Fibroblast of skin of back (primary cell): ENCODE measurements around the gene UBE2M.

Experiments used
- DNase-seq: peaks from one replicate; pipeline ENCODE4 v3.0.0-alpha.2; 2013

UBE2M gene

DNA sequence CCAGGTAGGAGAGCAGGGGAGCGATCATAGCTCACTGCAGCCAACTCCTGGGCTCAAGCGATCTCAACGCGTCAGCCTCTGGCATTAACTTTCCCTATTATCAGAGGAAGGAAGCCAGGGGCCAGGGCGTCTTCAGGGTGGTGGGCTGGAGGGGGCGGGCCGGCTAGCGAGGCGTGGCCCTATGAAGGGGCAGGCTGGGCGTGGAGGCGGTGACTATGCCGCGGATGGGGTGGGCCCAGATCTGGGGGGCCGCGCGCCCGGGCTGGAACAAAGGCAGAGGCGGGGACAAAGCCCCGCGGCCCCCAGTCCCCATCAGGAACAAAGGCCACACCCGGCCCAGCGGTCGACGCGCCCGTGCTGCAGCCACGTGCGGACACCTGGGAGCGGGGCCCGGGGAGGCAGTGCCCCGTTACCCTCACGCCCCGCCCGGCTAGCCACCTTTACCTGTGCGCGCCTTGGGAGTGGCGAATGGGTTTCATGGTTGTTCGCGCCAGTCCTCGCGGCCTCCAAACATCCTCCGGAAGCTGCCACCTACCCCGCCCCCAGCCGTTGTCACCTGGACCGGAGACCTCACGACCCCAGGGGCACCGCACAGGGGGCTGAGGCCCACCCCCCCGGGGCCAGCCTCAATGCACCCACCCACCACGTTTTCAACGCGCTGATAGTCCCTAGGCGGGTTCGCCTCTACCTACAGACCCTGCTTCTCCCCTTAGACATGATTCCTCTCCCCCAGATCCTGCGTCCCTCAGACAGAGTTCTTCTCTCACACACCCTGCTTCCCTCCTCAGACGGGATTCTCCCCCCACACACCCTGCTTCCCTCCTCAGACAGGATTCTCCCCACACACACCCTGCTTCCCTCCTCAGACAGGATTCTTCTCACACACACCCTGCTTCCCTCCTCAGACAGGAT, 19.9 kb downstream of the UBE2M start:
- no peak for DNase-seq

DNA sequence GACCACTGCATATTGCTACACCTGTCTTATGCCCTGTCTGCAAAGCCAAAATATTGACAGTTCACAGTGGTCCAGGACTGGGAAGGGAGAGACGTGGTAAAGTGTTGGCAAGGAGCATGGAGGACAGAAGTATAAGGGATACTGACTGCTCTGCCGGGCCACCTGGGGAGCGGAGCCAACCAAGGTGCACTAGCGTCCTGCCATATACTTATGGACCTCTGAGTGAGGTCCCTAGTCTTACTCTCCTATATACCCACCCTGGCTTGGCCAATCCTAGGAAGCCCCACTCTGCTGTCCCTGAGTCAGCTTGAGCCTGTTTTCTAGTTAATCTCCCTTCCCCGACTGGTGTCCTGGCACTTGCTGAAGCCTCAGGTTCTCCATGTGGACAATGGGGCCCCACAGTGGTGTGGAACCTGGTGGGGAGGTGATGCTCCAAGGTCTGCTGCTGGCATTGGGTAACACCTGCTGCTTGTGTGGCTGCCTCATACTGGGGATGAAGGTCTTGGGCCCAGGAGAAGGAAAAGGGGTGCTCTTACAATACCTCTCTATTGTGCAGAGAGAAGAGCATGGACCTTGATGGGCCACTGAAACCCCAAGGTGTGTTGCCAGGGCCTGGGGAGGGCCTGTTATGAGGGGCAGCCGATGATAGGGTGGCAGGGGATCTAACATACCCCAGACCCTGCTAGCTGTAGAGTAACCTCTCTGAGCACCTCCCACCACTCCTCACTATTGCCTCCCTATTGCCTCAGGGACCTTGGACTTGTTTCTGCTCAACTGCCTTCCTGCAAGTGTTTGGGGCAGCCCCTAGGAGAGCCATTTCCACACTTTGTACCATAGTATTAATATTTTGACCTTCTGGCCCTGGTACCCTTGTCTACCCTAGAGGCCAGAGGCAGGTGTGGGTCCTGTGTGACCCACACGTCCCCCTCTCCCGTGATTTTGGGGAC, 21.3 kb downstream of the UBE2M start:
- no peak for DNase-seq

DNA sequence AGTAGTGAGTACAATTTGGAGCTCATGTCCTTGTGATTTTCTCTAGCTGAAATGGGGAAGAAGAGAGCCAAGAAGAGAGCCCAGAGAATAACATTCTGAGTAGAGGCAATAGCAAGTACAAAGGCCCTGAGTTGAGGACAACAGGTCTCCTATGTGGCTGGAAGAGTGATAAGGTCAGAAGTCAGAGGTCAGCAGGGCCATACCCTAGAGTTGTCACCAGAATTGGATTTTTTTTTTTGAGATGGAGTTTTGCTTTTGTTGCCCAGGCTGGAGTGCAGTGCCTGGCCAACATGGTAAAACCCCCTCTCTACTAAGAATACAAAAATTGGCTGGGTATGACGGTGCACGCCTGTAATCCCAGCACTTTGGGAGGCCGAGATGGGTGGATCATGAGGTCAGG, 22.6 kb downstream of the UBE2M start:
- no peak for DNase-seq

DNA sequence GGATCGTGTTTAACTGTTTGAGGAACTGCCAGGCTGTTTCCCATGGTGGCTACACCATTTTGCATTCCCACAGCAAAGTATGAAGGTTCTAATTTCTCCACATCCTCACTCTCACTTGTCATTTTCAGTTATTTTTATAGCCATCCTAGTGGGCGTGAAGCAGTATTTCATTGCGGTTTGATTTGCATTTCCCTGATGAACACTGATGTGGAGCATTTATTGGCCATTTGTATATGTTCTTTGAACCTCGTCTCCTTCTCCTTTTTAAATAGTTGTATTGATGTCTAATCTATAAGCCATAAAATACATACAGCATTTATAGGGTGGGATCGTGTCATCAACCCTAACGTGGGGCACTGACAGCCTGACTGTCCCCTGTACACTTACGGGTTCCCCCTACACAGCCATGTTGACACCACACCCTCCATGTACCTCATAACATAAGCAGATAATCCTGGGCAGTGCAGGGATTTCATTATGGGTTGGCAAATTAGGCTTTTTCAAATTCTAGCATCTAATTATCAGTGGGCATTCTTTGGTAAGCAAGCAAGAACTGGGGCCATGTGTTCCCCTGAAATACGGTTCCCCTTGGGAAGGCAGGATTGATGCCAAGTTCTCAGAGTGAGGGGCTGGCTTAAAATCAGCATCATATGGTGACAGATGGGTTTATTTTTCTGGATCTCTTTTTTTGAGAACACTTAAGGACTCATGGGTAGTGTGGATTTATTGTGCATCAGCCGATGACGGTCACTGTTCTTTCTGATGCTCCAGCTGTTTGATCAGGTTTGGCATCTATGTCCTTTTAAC, 27.2 kb downstream of the UBE2M start:
- DNase-seq: no peak

DNA sequence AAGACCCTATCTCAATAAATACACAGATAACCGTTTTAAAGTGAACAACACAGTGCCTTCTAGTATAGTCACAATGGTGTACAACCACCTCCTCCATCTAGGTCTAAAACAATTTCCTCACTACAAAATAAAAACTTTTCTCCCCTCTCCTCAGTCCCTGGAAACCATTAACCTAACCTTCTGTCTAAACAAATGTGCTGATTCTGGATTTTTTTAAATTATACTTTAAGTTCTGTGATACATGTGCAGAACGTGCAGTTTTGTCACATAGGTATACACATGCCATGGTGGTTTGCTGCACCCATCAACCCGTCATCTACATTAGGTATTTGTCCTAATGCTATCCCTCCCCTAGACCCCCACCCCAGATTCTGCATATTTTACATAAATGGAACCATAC, 29.0 kb downstream of the UBE2M start:
- no peak for DNase-seq

DNA sequence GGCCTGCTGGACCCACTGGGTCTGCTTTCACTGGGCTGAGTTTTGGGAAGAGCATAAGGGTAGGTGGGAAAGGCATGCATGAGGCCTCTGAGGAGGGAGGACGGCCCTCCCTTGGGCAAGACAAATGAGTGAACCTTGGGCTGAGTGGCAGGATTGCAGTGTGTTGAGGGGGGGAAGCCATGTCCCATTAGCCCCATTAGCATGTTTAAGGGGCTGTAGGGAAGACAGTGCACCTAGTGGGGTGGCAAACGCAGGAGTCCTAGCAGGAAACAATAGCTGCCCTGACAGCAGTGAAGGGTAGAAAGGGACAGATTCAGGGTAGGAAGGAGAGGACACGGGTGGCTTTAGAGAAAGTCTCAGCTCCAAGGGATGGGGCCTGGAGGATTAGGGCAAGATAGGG, 35.7 kb downstream of the UBE2M start:
- no peak for DNase-seq

DNA sequence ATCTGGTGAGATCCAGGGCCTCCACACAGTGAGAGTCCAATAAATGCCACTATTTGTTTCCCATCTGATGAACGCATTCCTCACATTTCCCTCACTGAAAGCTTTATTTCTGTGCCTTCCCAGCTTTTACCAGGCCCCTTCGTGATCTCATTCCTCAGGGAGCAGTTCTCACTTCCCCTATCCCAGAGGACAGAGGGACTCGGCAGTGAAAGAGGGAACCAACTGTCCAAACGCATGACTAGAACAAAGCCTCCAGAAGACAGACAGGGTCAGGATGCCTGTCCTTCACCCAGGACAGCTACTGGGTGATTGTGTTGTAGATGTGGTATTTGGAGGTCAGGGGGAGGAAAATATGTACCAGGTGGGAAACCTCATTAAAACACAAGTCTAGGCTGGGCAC, 36.8 kb downstream of the UBE2M start:
- DNase-seq: no peak

DNA sequence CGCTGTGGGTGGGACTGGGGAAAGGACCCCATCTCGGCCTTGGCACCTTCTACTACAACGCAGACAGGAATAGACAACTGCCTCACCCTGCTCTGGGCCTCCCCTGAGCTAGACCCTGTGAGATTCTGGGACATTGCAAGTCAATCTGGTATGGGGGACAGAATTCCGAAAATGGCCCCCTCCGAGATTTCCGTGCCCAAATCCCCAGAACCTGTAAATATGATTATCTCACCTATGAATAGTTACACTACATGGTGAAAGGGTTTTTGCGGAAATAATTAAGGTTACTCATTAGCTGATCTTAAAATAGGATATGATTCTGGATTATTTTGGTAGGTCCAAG, 38.2 kb downstream of the UBE2M start:
- DNase-seq: no peak

DNA sequence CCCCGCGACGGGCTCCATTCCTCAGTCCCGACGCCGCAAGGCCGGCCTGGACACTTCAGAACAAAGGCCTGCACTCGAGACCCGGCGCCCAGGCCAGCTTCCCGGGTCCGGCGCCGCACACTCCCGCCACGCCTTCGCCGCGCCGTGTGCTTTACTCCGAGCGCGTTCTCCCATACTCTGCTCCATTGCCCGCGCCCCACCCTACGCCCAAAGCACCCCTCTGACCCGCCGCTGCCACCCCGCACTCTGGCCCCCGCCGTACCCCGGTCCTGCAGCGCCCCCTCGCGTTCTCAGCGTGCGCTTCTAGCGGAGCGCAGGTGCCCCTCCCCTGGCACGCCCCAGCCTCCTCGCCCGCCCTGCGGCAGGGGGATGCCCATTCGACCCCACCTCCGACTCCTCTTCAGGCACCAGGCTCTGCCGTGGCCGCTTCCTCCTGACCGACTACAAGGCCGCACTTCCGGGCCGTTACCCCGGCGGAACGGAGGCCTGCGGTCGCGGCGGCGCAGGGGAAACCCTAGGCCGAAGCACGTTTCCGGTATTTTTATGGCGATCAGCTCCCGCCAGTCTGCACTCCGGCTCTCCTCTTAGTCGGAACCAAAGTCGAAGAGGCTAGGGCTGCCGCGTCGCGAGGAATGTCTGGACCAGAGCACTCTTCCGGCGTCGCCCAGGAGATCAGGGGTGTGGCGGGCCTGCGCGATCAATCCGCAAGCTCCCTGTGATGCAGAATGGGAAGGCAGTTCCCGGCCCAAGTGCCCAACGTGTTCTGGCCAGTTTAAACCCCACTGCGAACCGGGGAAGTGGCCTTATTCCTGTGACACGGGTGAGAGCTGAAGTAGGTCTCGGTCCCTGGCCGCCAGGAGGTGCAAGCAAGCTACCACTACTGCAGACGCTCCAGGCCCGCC, 38.8 kb downstream of the UBE2M start, which contains the start of gene ZBTB45:
Gene ZBTB45, minus strand, starts transcription at position 456 of the 902 bp plus-strand sequence. CDS start 2,137 bp downstream, outside the sequence.
- DNase-seq: peak; percentile 97

DNA sequence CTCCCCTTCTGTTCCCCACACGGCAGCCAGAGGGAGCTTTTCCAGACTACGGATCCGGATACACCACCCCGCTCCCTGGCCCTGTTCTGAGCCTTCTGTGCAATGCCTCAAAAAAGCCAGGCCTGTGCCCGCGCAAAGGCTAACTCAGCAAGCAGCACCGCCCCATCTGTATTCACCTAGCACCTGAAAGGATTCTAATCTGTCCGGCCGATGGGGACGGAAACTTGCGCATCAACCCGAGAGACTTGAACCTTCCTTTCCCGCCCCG, 39.4 kb downstream of the UBE2M start:
- peak; percentile 80 for DNase-seq

DNA sequence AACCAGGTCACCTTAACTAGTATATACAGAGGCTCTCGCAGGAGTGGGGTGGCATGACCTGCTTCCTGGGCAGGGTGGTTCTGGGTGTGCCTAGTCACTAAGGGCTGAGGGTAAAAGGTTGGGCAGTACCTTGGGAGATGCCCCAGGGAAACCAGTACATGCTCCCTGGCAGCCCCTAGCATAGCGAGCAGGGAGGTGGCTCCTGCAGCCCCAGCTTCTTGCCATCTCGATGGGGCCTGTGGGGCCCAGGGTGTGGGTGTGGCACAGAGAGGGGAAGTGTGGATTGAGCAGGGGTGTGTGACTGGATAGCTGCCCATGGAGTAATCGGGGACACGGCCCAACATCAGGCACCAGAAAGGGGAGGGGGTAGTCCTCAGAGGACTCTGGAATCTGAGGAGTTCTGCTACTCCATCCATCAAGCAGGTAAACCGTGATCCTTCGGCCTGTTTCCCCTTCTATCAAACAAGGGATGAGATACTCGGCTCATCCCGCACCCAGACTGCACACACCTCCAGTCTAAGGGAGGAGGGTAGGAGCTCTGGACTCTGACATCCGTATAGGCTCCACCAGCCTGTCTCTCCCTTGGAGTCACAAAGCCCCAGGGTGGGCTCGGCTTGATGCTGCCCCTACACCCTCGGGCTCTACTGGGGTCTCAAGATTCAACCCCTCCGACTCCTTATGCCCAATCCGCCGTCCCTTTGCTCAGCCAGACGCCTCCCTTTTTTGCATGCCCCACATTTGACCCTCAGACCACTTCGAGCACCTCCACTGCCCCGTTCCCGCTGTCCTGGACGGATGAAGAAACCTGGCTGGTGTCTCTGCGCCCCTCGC, 39.9 kb downstream of the UBE2M start:
- no peak for DNase-seq

DNA sequence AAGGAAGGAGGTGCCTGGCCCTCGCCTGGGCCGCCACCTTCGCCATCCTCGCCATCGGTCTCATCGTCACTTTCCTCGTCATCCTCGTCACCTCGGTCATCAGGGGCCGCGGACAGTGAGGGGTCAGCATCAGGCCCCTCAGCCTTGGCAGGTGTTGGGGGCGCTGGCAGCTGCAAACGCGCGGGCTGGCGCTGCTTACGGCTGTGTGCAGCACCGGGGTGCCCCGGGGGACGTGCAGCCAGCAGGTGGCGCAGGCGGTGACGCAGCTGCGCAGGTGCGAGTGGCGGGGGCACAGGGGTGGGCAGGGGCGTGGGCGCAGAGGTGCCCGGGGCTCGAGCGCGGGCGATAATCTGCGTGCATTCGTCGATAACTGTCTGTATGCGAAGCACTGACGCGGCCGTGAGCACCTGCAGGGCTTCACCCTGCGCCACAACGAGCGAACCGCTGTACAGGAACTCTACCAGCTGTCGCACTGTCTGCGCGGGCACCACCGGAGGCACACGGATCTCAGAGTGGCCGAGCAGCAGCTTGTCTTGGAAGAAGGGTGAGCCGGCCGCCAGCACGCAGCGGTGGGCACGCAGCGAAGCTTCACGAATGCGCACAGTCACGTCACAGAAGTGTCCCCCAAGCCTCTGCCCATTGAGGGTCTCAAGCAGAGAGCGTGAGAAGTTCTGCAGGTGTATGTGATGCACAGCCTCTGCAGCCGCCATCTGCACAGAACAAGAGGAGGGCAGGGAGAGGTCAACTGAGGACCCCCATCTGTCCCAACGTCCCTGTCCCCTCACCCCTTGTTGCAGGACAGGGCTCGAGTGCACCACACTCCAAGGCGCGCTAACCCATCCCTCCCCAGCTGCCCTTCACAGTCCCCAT, 41.2 kb downstream of the UBE2M start:
- DNase-seq: no peak

DNA sequence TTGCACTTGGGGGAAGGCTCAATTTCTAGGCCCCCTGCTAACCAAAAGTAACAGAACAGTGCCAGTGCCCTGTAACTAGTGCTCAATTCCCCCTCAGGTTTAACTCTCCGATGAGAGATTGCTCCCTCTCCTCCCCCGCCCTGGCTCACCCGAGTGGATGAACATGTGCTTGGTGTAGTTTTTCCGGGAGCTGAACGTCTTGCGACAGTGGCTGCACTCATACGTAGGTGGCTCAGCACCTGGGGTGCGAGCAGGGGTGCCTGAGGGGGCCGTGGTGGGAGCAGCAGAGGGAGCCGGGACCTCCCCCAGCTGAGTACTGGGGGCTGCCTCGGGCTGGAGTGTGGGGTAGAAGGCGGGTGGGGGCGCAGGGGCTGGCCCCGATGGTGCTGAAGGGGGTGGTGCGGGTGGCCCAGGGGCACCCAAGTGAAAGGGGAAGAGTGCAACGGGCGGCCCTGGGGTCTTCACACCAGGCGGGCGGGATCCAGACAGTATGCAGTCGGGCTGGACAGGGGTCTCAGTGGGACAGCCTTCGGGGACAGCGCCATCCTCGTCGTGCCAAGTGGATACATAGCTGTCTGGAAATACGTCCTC, 42.1 kb downstream of the UBE2M start:
- no peak for DNase-seq

DNA sequence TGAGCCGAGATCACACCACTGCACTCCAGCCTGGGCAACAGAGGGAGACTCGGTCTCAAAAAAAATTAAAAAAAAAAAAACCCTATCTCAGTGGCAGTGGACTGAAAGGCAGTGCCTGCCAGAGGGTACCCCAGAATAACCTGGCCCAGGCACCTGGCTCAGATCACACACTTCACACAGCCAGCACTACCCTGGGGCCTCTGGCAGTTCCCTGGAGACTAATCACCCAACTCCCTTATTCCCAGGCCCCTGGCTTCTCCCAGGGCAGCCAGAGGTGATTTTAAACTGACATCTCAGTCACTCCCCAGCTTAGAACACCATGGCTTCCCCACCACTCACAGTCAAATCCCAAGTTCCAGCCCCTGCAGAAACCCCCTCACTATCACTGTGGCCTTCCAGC, 43.2 kb downstream of the UBE2M start:
- no peak for DNase-seq

DNA sequence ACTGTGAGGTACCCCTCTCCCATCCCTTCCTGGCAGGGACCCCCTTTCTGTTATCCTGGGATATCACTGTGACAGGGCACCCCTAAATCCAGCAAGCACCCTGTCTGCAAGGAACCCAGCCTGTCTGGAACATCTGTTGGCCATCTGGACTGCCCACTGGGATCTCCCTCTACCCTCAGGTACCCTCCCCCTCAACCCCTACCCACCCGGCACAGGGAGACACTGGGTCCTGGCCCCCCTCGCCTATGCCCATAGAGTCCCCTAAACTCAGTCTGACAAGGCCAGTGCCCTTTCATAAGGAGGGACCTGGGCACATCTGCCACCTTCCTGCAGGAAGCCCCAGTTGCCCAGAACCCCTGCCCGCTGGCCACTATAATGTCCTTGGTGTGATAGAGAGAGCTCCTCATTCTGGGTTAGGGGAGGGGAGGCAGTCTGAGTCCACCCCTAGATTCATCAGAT, 43.8 kb downstream of the UBE2M start:
- no peak for DNase-seq

DNA sequence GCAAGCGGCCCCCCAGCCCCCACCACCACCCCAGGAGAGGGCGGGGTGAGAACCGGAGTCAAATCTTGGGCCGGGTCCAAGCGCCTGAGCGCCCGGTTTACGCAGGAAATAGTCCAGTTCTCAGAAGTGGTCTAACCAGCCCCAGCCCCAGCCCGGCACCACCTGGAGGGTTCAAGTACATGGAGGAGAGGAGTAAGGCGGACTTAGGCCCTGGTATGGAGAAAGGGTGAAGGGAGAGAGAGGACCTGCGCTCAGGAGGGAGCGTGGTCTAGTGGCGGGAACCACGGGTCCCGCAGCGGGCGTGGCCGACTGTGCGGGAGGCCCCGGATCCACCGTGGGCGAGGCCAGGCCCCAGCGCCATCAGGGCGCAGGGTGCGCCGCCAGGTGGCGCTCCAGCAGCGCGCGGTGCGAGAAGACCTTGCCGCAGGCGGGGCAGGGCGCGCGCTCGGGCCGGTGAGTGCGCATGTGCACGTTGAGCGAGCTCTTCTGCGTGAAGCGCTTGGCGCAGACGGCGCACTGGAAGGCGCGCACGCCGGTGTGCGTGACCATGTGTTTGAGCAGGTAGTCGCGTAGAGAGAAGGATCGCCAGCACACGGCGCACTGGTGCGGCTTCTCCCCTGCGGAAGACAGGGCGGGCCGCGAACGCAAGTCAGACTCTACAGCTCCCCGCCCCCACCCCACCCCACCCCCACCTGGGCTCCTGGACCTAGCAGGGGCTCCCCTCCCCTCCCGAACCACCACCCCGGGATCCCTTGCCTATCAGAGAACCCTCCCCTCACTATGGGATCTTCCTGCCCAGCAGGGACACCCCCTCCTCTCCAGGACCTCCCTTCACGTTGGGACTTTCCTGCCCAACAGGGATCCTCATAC, 44.5 kb downstream of the UBE2M start:
- peak; percentile 81 for DNase-seq

DNA sequence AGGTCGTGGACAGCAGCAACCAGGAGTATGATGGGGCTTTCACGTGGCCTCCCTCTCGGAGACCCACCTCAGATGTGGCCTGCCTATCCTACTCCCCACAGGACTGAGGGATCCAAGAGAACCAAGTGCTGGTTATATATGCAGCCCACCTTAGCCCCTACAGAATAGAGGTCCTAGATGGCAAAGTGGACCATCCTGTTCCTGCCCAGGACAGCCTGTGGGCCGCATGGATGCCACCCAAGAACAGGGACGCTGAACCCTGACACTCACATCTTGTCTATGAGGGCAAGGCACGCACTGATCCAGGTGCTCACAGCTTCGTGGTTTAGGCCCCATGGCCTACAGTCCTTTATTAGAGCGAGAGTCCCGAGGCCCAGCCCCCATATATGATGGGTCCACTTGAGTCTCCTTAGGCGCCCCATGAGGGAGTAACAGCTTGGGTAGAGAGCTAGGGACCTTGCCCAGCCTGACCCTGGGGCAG, 45.2 kb downstream of the UBE2M start:
- DNase-seq: no peak
